Panc1 (cell line): ENCODE results near the gene SPECC1. TPM values are rescaled to one million over a fixed set of nuclear protein-coding genes. Genes with fewer than 3 reads are reported as not detected.

ENCODE experiments used
- ATAC-seq: fragments of 200-7000 bp; cut with Tn5 transposase; 2 replicates; pipeline ENCODE4 v1.9.1; 2020; ENCODE audit warnings: mild to moderate bottlenecking, moderate library complexity
- BruUV-seq: library from RNA; stranded (reverse); fragments of 400-500 nt; replicated peaks from 2 replicates; lab custom pipeline; 2021; lab: Mats Ljungman, UMichigan
- CTCF ChIA-PET: fragments of 300-600 bp; sonication (Branson Sonifier 250); formaldehyde crosslinking; loops from one replicate; lab custom pipeline; 2022; ENCODE audit warnings: antibody characterized with exemption; lab: Charles Lee
- POLR2A ChIA-PET: fragments of 300-600 bp; sonication (Branson Sonifier 250); formaldehyde crosslinking; loops from one replicate; lab custom pipeline; 2022; ENCODE audit warnings: antibody characterized with exemption; lab: Charles Lee
- DNase-seq: peaks from one replicate; pipeline ENCODE4 v3.0.0-alpha.2; 2010; ENCODE audit warnings: low read depth, low spot score
- H3K27ac ChIP-seq: 2 replicates; pipeline ENCODE4 v1.5.1; 2011; ENCODE audit warnings: mild to moderate bottlenecking, low read length, inconsistent platforms
- H3K27me3 ChIP-seq: fragments of 200-500 bp; sonication (Bioruptor generic); 2 replicates; pipeline ENCODE4 v1.6.0; 2014; ENCODE audit warnings: low read length, inconsistent platforms; ENCODE audit not compliant: control insufficient read depth, insufficient read depth
- H3K36me3 ChIP-seq: fragments of 200-500 bp; sonication (Bioruptor generic); 2 replicates; pipeline ENCODE4 v1.5.1; 2014; ENCODE audit warnings: inconsistent platforms, mild to moderate bottlenecking, low read length, moderate library complexity; ENCODE audit not compliant: control insufficient read depth, insufficient read depth
- H3K4me1 ChIP-seq: 2 replicates; pipeline ENCODE4 v1.5.1; 2011; ENCODE audit warnings: inconsistent platforms, mild to moderate bottlenecking, low read length, moderate library complexity; ENCODE audit not compliant: control insufficient read depth, insufficient read depth
- H3K4me3 ChIP-seq, 2 experiments: 2 replicates each; pipeline ENCODE4 v1.5.1; 2011 to 2012; ENCODE audit warnings: low read depth in 2 of 2, low read length in 2 of 2, mild to moderate bottlenecking in 2 of 2, inconsistent platforms in 1 of 2, moderate library complexity in 1 of 2
- H3K9me3 ChIP-seq: fragments of 200-500 bp; sonication (Bioruptor generic); 2 replicates; pipeline ENCODE4 v1.5.1; 2014; ENCODE audit warnings: low read depth, mild to moderate bottlenecking, inconsistent platforms, low read length, moderate library complexity; ENCODE audit not compliant: control insufficient read depth, insufficient read depth
- POLR2AphosphoS5 ChIP-seq: IDR thresholded peaks from 2 replicates; pipeline ENCODE4 v1.6.1; 2012; ENCODE audit warnings: mild to moderate bottlenecking, low read depth, low read length, moderate library complexity
- SIN3A ChIP-seq: IDR thresholded peaks from 2 replicates; pipeline ENCODE4 v1.6.1; 2012; ENCODE audit warnings: low read depth, mild to moderate bottlenecking, low read length, moderate library complexity, borderline replicate concordance; ENCODE audit not compliant: insufficient read depth
- TCF7L2 ChIP-seq: IDR thresholded peaks from 2 replicates; pipeline ENCODE4 v1.6.1; 2011; ENCODE audit warnings: mild to moderate bottlenecking, low read depth, low read length, inconsistent platforms
- in situ Hi-C: cut with HindIII; loops from 2 replicates; pipeline ENCODE4 v1.10.0; 2016; ENCODE audit warnings: low sequenced_read_pairs, low pct_unique_long_range_greater_than_20kb
- intact Hi-C: fragments of 100-400 bp; cut with micrococcal nuclease; formaldehyde crosslinking; loops from one replicate; pipeline ENCODE4 v1.10.0; 2022; ENCODE audit not compliant: unreplicated experiment
- total RNA-seq: library from RNA; stranded (reverse); gene quantifications from one replicate; pipeline ENCODE4 v1.2.1, GENCODE V29; 2021; ENCODE audit not compliant: unreplicated experiment
- TF ChIP-seq, protein P1 (sequence below): fragments of 450-650 bp; IDR thresholded peaks from 2 replicates; pipeline ENCODE4 v1.5.1; 2017; ENCODE audit warnings: mild to moderate bottlenecking
- TF ChIP-seq, protein P2 (sequence below), 2 experiments: IDR thresholded peaks; 2 replicates each; pipeline ENCODE4 v1.6.1; 2011 to 2012; ENCODE audit warnings: low read depth in 2 of 2, control low read depth in 1 of 2, low read length in 1 of 2, mild to moderate bottlenecking in 1 of 2, moderate library complexity in 1 of 2; ENCODE audit not compliant: insufficient read depth in 1 of 2

The SPECC1 gene
- total RNA-seq, 1 experiment from 2014 or later: 80.8 TPM

- in situ Hi-C loops (no loop called here), intact Hi-C loops (no loop called here)
- Histone ChIP-seq H3K9me3 (0 out of 2 replicates have a peak, but pooled peaks cover 7% of the 10 kb centered on the region), H3K27ac (peak overlapping the region; percentile 74), H3K4me3 (peak overlapping the region; percentile 70 to 87), H3K4me1 (no peaks in the 10 kb centered on the region; the same call in 1 of the 2 replicates), H3K27me3 (no peaks in the 10 kb centered on the region), H3K36me3 (no peaks in the 10 kb centered on the region)
- ATAC-seq (peak; percentile 73), DNase-seq (no peak)
- BruUV-seq: no TSS peak
- TF ChIP-seq, protein P1, sequence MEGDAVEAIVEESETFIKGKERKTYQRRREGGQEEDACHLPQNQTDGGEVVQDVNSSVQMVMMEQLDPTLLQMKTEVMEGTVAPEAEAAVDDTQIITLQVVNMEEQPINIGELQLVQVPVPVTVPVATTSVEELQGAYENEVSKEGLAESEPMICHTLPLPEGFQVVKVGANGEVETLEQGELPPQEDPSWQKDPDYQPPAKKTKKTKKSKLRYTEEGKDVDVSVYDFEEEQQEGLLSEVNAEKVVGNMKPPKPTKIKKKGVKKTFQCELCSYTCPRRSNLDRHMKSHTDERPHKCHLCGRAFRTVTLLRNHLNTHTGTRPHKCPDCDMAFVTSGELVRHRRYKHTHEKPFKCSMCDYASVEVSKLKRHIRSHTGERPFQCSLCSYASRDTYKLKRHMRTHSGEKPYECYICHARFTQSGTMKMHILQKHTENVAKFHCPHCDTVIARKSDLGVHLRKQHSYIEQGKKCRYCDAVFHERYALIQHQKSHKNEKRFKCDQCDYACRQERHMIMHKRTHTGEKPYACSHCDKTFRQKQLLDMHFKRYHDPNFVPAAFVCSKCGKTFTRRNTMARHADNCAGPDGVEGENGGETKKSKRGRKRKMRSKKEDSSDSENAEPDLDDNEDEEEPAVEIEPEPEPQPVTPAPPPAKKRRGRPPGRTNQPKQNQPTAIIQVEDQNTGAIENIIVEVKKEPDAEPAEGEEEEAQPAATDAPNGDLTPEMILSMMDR: no peak
- TF ChIP-seq SIN3A: no peak
- no peak for TF ChIP-seq POLR2AphosphoS5
- TF ChIP-seq, protein P2, sequence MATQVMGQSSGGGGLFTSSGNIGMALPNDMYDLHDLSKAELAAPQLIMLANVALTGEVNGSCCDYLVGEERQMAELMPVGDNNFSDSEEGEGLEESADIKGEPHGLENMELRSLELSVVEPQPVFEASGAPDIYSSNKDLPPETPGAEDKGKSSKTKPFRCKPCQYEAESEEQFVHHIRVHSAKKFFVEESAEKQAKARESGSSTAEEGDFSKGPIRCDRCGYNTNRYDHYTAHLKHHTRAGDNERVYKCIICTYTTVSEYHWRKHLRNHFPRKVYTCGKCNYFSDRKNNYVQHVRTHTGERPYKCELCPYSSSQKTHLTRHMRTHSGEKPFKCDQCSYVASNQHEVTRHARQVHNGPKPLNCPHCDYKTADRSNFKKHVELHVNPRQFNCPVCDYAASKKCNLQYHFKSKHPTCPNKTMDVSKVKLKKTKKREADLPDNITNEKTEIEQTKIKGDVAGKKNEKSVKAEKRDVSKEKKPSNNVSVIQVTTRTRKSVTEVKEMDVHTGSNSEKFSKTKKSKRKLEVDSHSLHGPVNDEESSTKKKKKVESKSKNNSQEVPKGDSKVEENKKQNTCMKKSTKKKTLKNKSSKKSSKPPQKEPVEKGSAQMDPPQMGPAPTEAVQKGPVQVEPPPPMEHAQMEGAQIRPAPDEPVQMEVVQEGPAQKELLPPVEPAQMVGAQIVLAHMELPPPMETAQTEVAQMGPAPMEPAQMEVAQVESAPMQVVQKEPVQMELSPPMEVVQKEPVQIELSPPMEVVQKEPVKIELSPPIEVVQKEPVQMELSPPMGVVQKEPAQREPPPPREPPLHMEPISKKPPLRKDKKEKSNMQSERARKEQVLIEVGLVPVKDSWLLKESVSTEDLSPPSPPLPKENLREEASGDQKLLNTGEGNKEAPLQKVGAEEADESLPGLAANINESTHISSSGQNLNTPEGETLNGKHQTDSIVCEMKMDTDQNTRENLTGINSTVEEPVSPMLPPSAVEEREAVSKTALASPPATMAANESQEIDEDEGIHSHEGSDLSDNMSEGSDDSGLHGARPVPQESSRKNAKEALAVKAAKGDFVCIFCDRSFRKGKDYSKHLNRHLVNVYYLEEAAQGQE (IDR thresholded peaks at IDR 0.05; ENCODE audit: insufficient read depth in 1 of 2, low read depth in 2 of 2, low read length in 1 of 2): no peak
- no peak for TF ChIP-seq TCF7L2
- POLR2A ChIA-PET: no interaction called here
- CTCF ChIA-PET: no interaction called here
Observed at GRCh38 chr17:20008242-20009051, 712 bp upstream of the SPECC1 start.

DNA sequence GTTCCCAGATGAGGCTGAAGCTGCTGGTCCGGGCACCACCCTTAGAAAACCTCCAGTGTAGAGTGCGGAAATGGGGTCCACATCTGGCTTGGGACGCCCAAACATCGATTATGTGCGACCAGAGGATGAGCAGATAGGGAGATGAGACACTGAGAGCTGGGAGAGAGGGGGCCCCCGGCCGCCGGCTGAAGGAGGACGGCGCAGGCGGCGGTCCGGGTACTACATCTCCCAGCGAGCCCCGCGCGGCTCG, 182 bp upstream of the SPECC1 start:
- intact Hi-C loops: no loop called here
- H3K4me3 ChIP-seq: peak overlapping the region; percentile 70 to 87
- TF ChIP-seq POLR2AphosphoS5: no peak
- no peak for TF ChIP-seq TCF7L2
- no peak for TF ChIP-seq SIN3A
- TF ChIP-seq, protein P2 (IDR thresholded peaks at IDR 0.05; ENCODE audit: insufficient read depth in 1 of 2, low read depth in 2 of 2, low read length in 1 of 2): no peak
- TF ChIP-seq, protein P1: no peak
- DNase-seq (peak; percentile 39), ATAC-seq (peak; percentile 45; the same call in 1 of the 2 replicates)
- POLR2A ChIA-PET: no interaction called here
- 0 out of 2 replicates have a peak, but pooled peaks cover 7% of the 10 kb centered on the region for H3K9me3 ChIP-seq
- no peaks in the 10 kb centered on the region for H3K27me3 ChIP-seq
- no TSS peak for BruUV-seq
- no peaks in the 10 kb centered on the region; the same call in 1 of the 2 replicates for H3K4me1 ChIP-seq
- in situ Hi-C loops: no loop called here
- no peaks in the 10 kb centered on the region for H3K36me3 ChIP-seq
- peak overlapping the region; percentile 74 for H3K27ac ChIP-seq
- CTCF ChIA-PET: no interaction called here
